Measurements from ENCODE around the gene CD300LD. TPM values are rescaled to one million over a fixed set of nuclear protein-coding genes. Genes with fewer than 3 reads are reported as not detected.

Gene CD300LD
- total and polyA plus RNA-seq, 2 of the 8 experiments (the other 6 are each of a cell fraction or from before 2014, with no cell fraction given): not detected

DNA sequence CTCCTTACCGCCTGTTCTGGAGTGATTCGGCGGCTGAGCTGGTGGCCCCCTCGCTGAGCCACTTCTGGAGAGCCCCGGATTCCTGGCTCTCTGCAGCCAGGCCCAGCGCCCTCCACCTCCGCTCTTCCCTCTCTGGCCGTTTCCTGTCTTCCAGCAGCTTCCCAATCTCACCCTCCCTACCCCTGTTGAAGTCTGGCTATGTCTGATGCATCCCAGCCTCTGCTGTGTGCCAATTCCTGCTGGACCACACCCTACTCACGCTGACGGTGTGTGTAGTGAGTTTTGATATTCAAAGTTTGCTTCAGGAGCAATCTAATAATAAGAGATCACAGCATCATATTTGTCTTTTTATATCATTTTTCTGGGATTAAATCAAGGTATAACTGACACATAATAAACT lies 9.4 kb downstream of the CD300LD start (continued):
- TF ChIP-seq, protein P1, sequence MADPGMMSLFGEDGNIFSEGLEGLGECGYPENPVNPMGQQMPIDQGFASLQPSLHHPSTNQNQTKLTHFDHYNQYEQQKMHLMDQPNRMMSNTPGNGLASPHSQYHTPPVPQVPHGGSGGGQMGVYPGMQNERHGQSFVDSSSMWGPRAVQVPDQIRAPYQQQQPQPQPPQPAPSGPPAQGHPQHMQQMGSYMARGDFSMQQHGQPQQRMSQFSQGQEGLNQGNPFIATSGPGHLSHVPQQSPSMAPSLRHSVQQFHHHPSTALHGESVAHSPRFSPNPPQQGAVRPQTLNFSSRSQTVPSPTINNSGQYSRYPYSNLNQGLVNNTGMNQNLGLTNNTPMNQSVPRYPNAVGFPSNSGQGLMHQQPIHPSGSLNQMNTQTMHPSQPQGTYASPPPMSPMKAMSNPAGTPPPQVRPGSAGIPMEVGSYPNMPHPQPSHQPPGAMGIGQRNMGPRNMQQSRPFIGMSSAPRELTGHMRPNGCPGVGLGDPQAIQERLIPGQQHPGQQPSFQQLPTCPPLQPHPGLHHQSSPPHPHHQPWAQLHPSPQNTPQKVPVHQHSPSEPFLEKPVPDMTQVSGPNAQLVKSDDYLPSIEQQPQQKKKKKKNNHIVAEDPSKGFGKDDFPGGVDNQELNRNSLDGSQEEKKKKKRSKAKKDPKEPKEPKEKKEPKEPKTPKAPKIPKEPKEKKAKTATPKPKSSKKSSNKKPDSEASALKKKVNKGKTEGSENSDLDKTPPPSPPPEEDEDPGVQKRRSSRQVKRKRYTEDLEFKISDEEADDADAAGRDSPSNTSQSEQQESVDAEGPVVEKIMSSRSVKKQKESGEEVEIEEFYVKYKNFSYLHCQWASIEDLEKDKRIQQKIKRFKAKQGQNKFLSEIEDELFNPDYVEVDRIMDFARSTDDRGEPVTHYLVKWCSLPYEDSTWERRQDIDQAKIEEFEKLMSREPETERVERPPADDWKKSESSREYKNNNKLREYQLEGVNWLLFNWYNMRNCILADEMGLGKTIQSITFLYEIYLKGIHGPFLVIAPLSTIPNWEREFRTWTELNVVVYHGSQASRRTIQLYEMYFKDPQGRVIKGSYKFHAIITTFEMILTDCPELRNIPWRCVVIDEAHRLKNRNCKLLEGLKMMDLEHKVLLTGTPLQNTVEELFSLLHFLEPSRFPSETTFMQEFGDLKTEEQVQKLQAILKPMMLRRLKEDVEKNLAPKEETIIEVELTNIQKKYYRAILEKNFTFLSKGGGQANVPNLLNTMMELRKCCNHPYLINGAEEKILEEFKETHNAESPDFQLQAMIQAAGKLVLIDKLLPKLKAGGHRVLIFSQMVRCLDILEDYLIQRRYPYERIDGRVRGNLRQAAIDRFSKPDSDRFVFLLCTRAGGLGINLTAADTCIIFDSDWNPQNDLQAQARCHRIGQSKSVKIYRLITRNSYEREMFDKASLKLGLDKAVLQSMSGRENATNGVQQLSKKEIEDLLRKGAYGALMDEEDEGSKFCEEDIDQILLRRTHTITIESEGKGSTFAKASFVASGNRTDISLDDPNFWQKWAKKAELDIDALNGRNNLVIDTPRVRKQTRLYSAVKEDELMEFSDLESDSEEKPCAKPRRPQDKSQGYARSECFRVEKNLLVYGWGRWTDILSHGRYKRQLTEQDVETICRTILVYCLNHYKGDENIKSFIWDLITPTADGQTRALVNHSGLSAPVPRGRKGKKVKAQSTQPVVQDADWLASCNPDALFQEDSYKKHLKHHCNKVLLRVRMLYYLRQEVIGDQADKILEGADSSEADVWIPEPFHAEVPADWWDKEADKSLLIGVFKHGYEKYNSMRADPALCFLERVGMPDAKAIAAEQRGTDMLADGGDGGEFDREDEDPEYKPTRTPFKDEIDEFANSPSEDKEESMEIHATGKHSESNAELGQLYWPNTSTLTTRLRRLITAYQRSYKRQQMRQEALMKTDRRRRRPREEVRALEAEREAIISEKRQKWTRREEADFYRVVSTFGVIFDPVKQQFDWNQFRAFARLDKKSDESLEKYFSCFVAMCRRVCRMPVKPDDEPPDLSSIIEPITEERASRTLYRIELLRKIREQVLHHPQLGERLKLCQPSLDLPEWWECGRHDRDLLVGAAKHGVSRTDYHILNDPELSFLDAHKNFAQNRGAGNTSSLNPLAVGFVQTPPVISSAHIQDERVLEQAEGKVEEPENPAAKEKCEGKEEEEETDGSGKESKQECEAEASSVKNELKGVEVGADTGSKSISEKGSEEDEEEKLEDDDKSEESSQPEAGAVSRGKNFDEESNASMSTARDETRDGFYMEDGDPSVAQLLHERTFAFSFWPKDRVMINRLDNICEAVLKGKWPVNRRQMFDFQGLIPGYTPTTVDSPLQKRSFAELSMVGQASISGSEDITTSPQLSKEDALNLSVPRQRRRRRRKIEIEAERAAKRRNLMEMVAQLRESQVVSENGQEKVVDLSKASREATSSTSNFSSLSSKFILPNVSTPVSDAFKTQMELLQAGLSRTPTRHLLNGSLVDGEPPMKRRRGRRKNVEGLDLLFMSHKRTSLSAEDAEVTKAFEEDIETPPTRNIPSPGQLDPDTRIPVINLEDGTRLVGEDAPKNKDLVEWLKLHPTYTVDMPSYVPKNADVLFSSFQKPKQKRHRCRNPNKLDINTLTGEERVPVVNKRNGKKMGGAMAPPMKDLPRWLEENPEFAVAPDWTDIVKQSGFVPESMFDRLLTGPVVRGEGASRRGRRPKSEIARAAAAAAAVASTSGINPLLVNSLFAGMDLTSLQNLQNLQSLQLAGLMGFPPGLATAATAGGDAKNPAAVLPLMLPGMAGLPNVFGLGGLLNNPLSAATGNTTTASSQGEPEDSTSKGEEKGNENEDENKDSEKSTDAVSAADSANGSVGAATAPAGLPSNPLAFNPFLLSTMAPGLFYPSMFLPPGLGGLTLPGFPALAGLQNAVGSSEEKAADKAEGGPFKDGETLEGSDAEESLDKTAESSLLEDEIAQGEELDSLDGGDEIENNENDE (IDR thresholded peaks at IDR 0.05; ENCODE audit: insufficient replicate concordance, low read length): no peak
- TF ChIP-seq, protein P2, sequence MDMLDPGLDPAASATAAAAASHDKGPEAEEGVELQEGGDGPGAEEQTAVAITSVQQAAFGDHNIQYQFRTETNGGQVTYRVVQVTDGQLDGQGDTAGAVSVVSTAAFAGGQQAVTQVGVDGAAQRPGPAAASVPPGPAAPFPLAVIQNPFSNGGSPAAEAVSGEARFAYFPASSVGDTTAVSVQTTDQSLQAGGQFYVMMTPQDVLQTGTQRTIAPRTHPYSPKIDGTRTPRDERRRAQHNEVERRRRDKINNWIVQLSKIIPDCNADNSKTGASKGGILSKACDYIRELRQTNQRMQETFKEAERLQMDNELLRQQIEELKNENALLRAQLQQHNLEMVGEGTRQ (IDR thresholded peaks at IDR 0.05; ENCODE audit: low read length): no peak
- no peak for TF ChIP-seq EZH2 (IDR thresholded peaks at IDR 0.05; ENCODE audit: low read depth, low read length, severe bottlenecking)
- TF ChIP-seq EGR1 (IDR thresholded peaks at IDR 0.05; ENCODE audit: borderline replicate concordance, low read depth, low read length): no peak
- no peak for TF ChIP-seq CTBP2 (IDR thresholded peaks at IDR 0.05; ENCODE audit: borderline replicate concordance, insufficient read depth, insufficient read length, low read length)
- no peak for TF ChIP-seq CBX8 (IDR thresholded peaks at IDR 0.05; ENCODE audit: borderline replicate concordance, low read depth, low read length)
- TF ChIP-seq HDAC6 (IDR thresholded peaks at IDR 0.05; ENCODE audit: low read depth, low read length): no peak
- TF ChIP-seq MAFK (IDR thresholded peaks at IDR 0.05; ENCODE audit: low read depth, low read length): no peak
- no peak for TF ChIP-seq SP4 (IDR thresholded peaks at IDR 0.05; ENCODE audit: low read length)
- TF ChIP-seq TAF7 (optimal IDR thresholded peaks at IDR 0.05; ENCODE audit: borderline replicate concordance, low read depth, low read length): no peak

All from H1 (cell line).